Activated CD4-positive, alpha-beta T cell treated with anti-CD3 and anti-CD28 coated beads, Interleukin-2, amount 50 U/mL, for 16 hours (primary cell): Measurements from ENCODE around the gene PCNT.

Source experiments
- DNase-seq: peaks from one replicate; pipeline ENCODE4 v3.0.0-alpha.2; 2020

Gene PCNT

GRCh38 chr21:46409641-46410406, 85.9 kb downstream of the PCNT start:
- no peak for DNase-seq

GRCh38 chr21:46410516-46410915, 86.6 kb downstream of the PCNT start:
- DNase-seq: no peak

- DNase-seq: no peak
Observed at GRCh38 chr21:46411236-46411635, 87.3 kb downstream of the PCNT start.

GRCh38 chr21:46411691-46412090, 87.7 kb downstream of the PCNT start:
- no peak for DNase-seq

GRCh38 chr21:46412521-46413364, 88.8 kb downstream of the PCNT start:
- no peak for DNase-seq

GRCh38 chr21:46413365-46413696, 89.4 kb downstream of the PCNT start:
- no peak for DNase-seq

GRCh38 chr21:46414965-46415275, 91.0 kb downstream of the PCNT start:
- DNase-seq: no peak

- DNase-seq: no peak
Observed at GRCh38 chr21:46416551-46416950, 92.6 kb downstream of the PCNT start.

GRCh38 chr21:46418265-46418946, 94.5 kb downstream of the PCNT start:
- no peak for DNase-seq

GRCh38 chr21:46420241-46421190, 96.6 kb downstream of the PCNT start:
- no peak for DNase-seq

GRCh38 chr21:46421191-46421750, 97.3 kb downstream of the PCNT start:
- no peak for DNase-seq

GRCh38 chr21:46421756-46422555, 98.0 kb downstream of the PCNT start:
- DNase-seq: no peak

- DNase-seq: no peak
Observed at GRCh38 chr21:46422636-46423241, 98.8 kb downstream of the PCNT start.

GRCh38 chr21:46423546-46424038, 99.6 kb downstream of the PCNT start:
- DNase-seq: no peak

- DNase-seq: no peak
Observed at GRCh38 chr21:46424039-46424591, 100.2 kb downstream of the PCNT start.

GRCh38 chr21:46424621-46425020, 100.7 kb downstream of the PCNT start:
- DNase-seq: no peak

GRCh38 chr21:46425041-46425440, 101.1 kb downstream of the PCNT start:
- DNase-seq: no peak

GRCh38 chr21:46425571-46425970, 101.6 kb downstream of the PCNT start:
- no peak for DNase-seq

- no peak for DNase-seq
Observed at GRCh38 chr21:46426313-46427046, 102.5 kb downstream of the PCNT start.

GRCh38 chr21:46427516-46427915, 103.6 kb downstream of the PCNT start:
- DNase-seq: no peak
